ENCODE results near the gene ATP1A1.

Gene ATP1A1

GRCh38 chr1:116392717-116393404, 19.8 kb downstream of the ATP1A1 start:
- Histone ChIP-seq H4K91ac (ENCODE audit: low read depth, low read length, poor library complexity) (no peak overlapping the region), H3K4me3 (ENCODE audit: low read length in 2 of 2) (no peak overlapping the region), H3K27ac (replicated peaks; ENCODE audit: low read length) (no peak overlapping the region), H3K4me2 (ENCODE audit: insufficient read depth, low read length, poor library complexity, severe bottlenecking) (no peak overlapping the region), H2AK5ac (ENCODE audit: low read depth, low read length) (no peak overlapping the region), H2BK5ac (ENCODE audit: low read length) (no peak overlapping the region), H3K36me3 (replicated peaks in 1 of 2; ENCODE audit: control insufficient read depth in 2 of 2, insufficient read depth in 2 of 2, low read length in 2 of 2) (peaks cover 48 to 100% of the 10 kb centered on the region in 2 donors), H3K4me1 (ENCODE audit: control insufficient read depth in 2 of 2, insufficient read depth in 1 of 2, low read depth in 1 of 2, low read length in 2 of 2) (no peaks in the 10 kb centered on the region), H3K4ac (ENCODE audit: low read length) (no peak overlapping the region), H2BK15ac (ENCODE audit: low read length) (no peak overlapping the region), H2AFZ (ENCODE audit: low read length) (no peak overlapping the region), H3K18ac (ENCODE audit: low read length) (no peak overlapping the region), H2BK12ac (ENCODE audit: low read length) (no peak overlapping the region), H3K14ac (ENCODE audit: low read length) (no peak overlapping the region), H4K8ac (ENCODE audit: low read depth, low read length) (no peak overlapping the region), H3K23ac (ENCODE audit: low read depth, low read length, poor library complexity) (no peak overlapping the region), H3K9me3 (replicated peaks in 1 of 2; ENCODE audit: control insufficient read depth in 2 of 2, insufficient read depth in 1 of 2, low read depth in 1 of 2, low read length in 2 of 2) (peaks cover 0 to 4% of the 10 kb centered on the region in 2 donors), H3K79me1 (ENCODE audit: low read depth, low read length) (peaks cover 4% of the 10 kb centered on the region), H3K27me3 (ENCODE audit: control insufficient read depth in 3 of 3, insufficient read depth in 3 of 3, low read depth in 1 of 3, low read length in 3 of 3) (no peaks in the 10 kb centered on the region), H2BK120ac (ENCODE audit: low read depth, low read length) (no peak overlapping the region), H3K9ac (ENCODE audit: low read depth, low read length, poor library complexity) (no peak overlapping the region)
- DNase-seq (ENCODE audit: low spot score): no peak
- no CpG with 5 or more reads among the region's 10 CpGs for WGBS, 2 donors (ENCODE audit: extremely low coverage in 2 of 2, insufficient read length in 2 of 2, insufficient replicate concordance in 1 of 2)

DNA sequence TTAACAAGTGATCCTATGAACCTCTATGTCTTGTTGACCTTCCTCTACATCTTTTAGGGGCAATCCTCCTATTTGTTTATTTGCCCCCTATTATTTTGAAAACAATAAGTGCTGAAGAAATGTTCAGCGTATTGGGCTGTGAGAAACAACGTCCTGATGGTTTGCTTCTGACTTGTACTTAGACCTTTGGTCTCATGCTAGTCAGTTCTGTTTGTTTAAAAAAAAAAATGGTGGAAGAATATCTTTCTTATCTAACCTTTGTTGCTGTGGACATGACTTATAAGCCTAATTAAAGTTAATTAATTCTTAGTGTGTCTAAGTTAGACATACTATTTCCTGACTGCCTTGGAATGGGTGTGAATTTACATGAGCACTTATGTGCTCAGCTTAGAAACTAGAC, 20.7 kb downstream of the ATP1A1 start:
- peaks cover 51 to 100% of the 10 kb centered on the region in 2 donors for H3K36me3 ChIP-seq (replicated peaks in 1 of 2; ENCODE audit: control insufficient read depth in 2 of 2, insufficient read depth in 2 of 2, low read length in 2 of 2)
- no peak overlapping the region for H3K27ac ChIP-seq (replicated peaks; ENCODE audit: low read length)

GRCh38 chr1:116394270-116394669, 21.2 kb downstream of the ATP1A1 start:
- Histone ChIP-seq H3K4me3 (ENCODE audit: low read length in 2 of 2) (no peak overlapping the region), H3K9ac (ENCODE audit: low read depth, low read length, poor library complexity) (no peak overlapping the region), H3K18ac (ENCODE audit: low read length) (no peak overlapping the region), H2BK12ac (ENCODE audit: low read length) (no peak overlapping the region), H2BK5ac (ENCODE audit: low read length) (no peak overlapping the region), H2BK120ac (ENCODE audit: low read depth, low read length) (no peak overlapping the region), H3K36me3 (replicated peaks in 1 of 2; ENCODE audit: control insufficient read depth in 2 of 2, insufficient read depth in 2 of 2, low read length in 2 of 2) (peaks cover 49 to 100% of the 10 kb centered on the region in 2 donors), H3K27me3 (ENCODE audit: control insufficient read depth in 3 of 3, insufficient read depth in 3 of 3, low read depth in 1 of 3, low read length in 3 of 3) (no peaks in the 10 kb centered on the region), H3K4me1 (ENCODE audit: control insufficient read depth in 2 of 2, insufficient read depth in 1 of 2, low read depth in 1 of 2, low read length in 2 of 2) (no peaks in the 10 kb centered on the region), H2AK5ac (ENCODE audit: low read depth, low read length) (no peak overlapping the region), H3K23ac (ENCODE audit: low read depth, low read length, poor library complexity) (no peak overlapping the region), H2BK15ac (ENCODE audit: low read length) (no peak overlapping the region), H3K27ac (replicated peaks; ENCODE audit: low read length) (no peak overlapping the region), H3K9me3 (replicated peaks in 1 of 2; ENCODE audit: control insufficient read depth in 2 of 2, insufficient read depth in 1 of 2, low read depth in 1 of 2, low read length in 2 of 2) (peaks cover 0 to 4% of the 10 kb centered on the region in 2 donors), H4K8ac (ENCODE audit: low read depth, low read length) (no peak overlapping the region), H2AFZ (ENCODE audit: low read length) (no peak overlapping the region), H4K91ac (ENCODE audit: low read depth, low read length, poor library complexity) (no peak overlapping the region), H3K79me1 (ENCODE audit: low read depth, low read length) (peaks cover 3% of the 10 kb centered on the region), H3K14ac (ENCODE audit: low read length) (no peak overlapping the region), H3K4ac (ENCODE audit: low read length) (no peak overlapping the region), H3K4me2 (ENCODE audit: insufficient read depth, low read length, poor library complexity, severe bottlenecking) (no peak overlapping the region)
- DNase-seq (ENCODE audit: low spot score): no peak
- no CpG with 5 or more reads among the region's 4 CpGs for WGBS, 2 donors (ENCODE audit: extremely low coverage in 2 of 2, insufficient read length in 2 of 2, insufficient replicate concordance in 1 of 2)

More for the DNA sequence above, 20.7 kb downstream of the ATP1A1 start:
- Histone ChIP-seq H3K23ac (ENCODE audit: low read depth, low read length, poor library complexity) (no peak overlapping the region), H2BK15ac (ENCODE audit: low read length) (no peak overlapping the region), H3K4me2 (ENCODE audit: insufficient read depth, low read length, poor library complexity, severe bottlenecking) (no peak overlapping the region), H4K8ac (ENCODE audit: low read depth, low read length) (no peak overlapping the region), H2AFZ (ENCODE audit: low read length) (no peak overlapping the region), H2AK5ac (ENCODE audit: low read depth, low read length) (no peak overlapping the region), H3K14ac (ENCODE audit: low read length) (no peak overlapping the region), H3K27me3 (ENCODE audit: control insufficient read depth in 3 of 3, insufficient read depth in 3 of 3, low read depth in 1 of 3, low read length in 3 of 3) (no peaks in the 10 kb centered on the region), H3K79me1 (ENCODE audit: low read depth, low read length) (peaks cover 4% of the 10 kb centered on the region), H3K4me3 (ENCODE audit: low read length in 2 of 2) (no peak overlapping the region), H2BK12ac (ENCODE audit: low read length) (no peak overlapping the region), H3K4ac (ENCODE audit: low read length) (no peak overlapping the region), H2BK5ac (ENCODE audit: low read length) (no peak overlapping the region), H3K4me1 (ENCODE audit: control insufficient read depth in 2 of 2, insufficient read depth in 1 of 2, low read depth in 1 of 2, low read length in 2 of 2) (no peaks in the 10 kb centered on the region), H3K9me3 (replicated peaks in 1 of 2; ENCODE audit: control insufficient read depth in 2 of 2, insufficient read depth in 1 of 2, low read depth in 1 of 2, low read length in 2 of 2) (peaks cover 0 to 4% of the 10 kb centered on the region in 2 donors), H2BK120ac (ENCODE audit: low read depth, low read length) (no peak overlapping the region), H3K18ac (ENCODE audit: low read length) (no peak overlapping the region), H4K91ac (ENCODE audit: low read depth, low read length, poor library complexity) (no peak overlapping the region), H3K9ac (ENCODE audit: low read depth, low read length, poor library complexity) (no peak overlapping the region)
- DNase-seq (ENCODE audit: low spot score): no peak
- no CpG with 5 or more reads among the region's 2 CpGs for WGBS, 2 donors (ENCODE audit: extremely low coverage in 2 of 2, insufficient read length in 2 of 2, insufficient replicate concordance in 1 of 2)

- Histone ChIP-seq H4K8ac (ENCODE audit: low read depth, low read length) (no peak overlapping the region), H3K14ac (ENCODE audit: low read length) (no peak overlapping the region), H3K4ac (ENCODE audit: low read length) (no peak overlapping the region), H3K79me1 (ENCODE audit: low read depth, low read length) (no peaks in the 10 kb centered on the region), H3K9ac (ENCODE audit: low read depth, low read length, poor library complexity) (no peak overlapping the region), H3K18ac (ENCODE audit: low read length) (no peak overlapping the region), H3K23ac (ENCODE audit: low read depth, low read length, poor library complexity) (no peak overlapping the region), H3K4me1 (ENCODE audit: control insufficient read depth in 2 of 2, insufficient read depth in 1 of 2, low read depth in 1 of 2, low read length in 2 of 2) (no peaks in the 10 kb centered on the region), H2BK5ac (ENCODE audit: low read length) (no peak overlapping the region), H3K36me3 (replicated peaks in 1 of 2; ENCODE audit: control insufficient read depth in 2 of 2, insufficient read depth in 2 of 2, low read length in 2 of 2) (peaks cover 58 to 100% of the 10 kb centered on the region in 2 donors), H4K91ac (ENCODE audit: low read depth, low read length, poor library complexity) (no peak overlapping the region), H2AK5ac (ENCODE audit: low read depth, low read length) (no peak overlapping the region), H3K27me3 (ENCODE audit: control insufficient read depth in 3 of 3, insufficient read depth in 3 of 3, low read depth in 1 of 3, low read length in 3 of 3) (no peaks in the 10 kb centered on the region), H3K4me3 (ENCODE audit: low read length in 2 of 2) (no peak overlapping the region), H3K4me2 (ENCODE audit: insufficient read depth, low read length, poor library complexity, severe bottlenecking) (no peak overlapping the region), H2AFZ (ENCODE audit: low read length) (no peak overlapping the region), H2BK15ac (ENCODE audit: low read length) (no peak overlapping the region), H3K27ac (replicated peaks; ENCODE audit: low read length) (no peak overlapping the region), H2BK12ac (ENCODE audit: low read length) (no peak overlapping the region), H3K9me3 (replicated peaks in 1 of 2; ENCODE audit: control insufficient read depth in 2 of 2, insufficient read depth in 1 of 2, low read depth in 1 of 2, low read length in 2 of 2) (no peaks in the 10 kb centered on the region), H2BK120ac (ENCODE audit: low read depth, low read length) (no peak overlapping the region)
- no CpG with 5 or more reads among the region's 1 CpG for WGBS, 2 donors (ENCODE audit: extremely low coverage in 2 of 2, insufficient read length in 2 of 2, insufficient replicate concordance in 1 of 2)
- no peak for DNase-seq (ENCODE audit: low spot score)
These were observed 23.7 kb downstream of the ATP1A1 start for GRCh38 chr1:116396769-116397168.
